GM18519 (cell line): ENCODE data around the gene LEMD2.

Experiments
- ATAC-seq: cut with Tn5 transposase; IDR thresholded peaks from one replicate; pipeline ENCODE4 v1.9.1; 2021; ENCODE audit warnings: mild to moderate bottlenecking, moderate library complexity; ENCODE audit not compliant: unreplicated experiment, low FRiP score

The LEMD2 gene

GRCh38 chr6:33777398-33778388, 11.2 kb downstream of the LEMD2 start:
- no peak for ATAC-seq

- no peak for ATAC-seq
Measured at GRCh38 chr6:33776764-33777163, 12.2 kb downstream of the LEMD2 start.

GRCh38 chr6:33776186-33776585, 12.7 kb downstream of the LEMD2 start:
- no peak for ATAC-seq

GRCh38 chr6:33774774-33775173, 14.2 kb downstream of the LEMD2 start:
- no peak for ATAC-seq

GRCh38 chr6:33772902-33773472, 15.9 kb downstream of the LEMD2 start:
- no peak for ATAC-seq

GRCh38 chr6:33772082-33772830, 16.7 kb downstream of the LEMD2 start:
- ATAC-seq = no peak

GRCh38 chr6:33771146-33772081, 17.5 kb downstream of the LEMD2 start:
- ATAC-seq = no peak

- ATAC-seq = no peak
Measured at GRCh38 chr6:33770833-33771145, 18.1 kb downstream of the LEMD2 start.

GRCh38 chr6:33770124-33770832, 18.7 kb downstream of the LEMD2 start:
- ATAC-seq = no peak

GRCh38 chr6:33769248-33769821, 19.6 kb downstream of the LEMD2 start:
- ATAC-seq = no peak

- no peak for ATAC-seq
Measured at GRCh38 chr6:33768644-33769120, 20.2 kb downstream of the LEMD2 start.

- no peak for ATAC-seq
Measured at GRCh38 chr6:33766921-33767907, 21.7 kb downstream of the LEMD2 start.

- no peak for ATAC-seq
Measured at GRCh38 chr6:33765368-33765767, 23.6 kb downstream of the LEMD2 start.

- no peak for ATAC-seq
Measured at GRCh38 chr6:33764036-33764435, 24.9 kb downstream of the LEMD2 start.

- no peak for ATAC-seq
Measured at GRCh38 chr6:33763483-33763882, 25.4 kb downstream of the LEMD2 start.

- no peak for ATAC-seq
Measured at GRCh38 chr6:33762713-33763112, 26.2 kb downstream of the LEMD2 start.

GRCh38 chr6:33761922-33762629, 26.9 kb downstream of the LEMD2 start:
- no peak for ATAC-seq
